Measurements from ENCODE around the gene ZCCHC7.

DNA sequence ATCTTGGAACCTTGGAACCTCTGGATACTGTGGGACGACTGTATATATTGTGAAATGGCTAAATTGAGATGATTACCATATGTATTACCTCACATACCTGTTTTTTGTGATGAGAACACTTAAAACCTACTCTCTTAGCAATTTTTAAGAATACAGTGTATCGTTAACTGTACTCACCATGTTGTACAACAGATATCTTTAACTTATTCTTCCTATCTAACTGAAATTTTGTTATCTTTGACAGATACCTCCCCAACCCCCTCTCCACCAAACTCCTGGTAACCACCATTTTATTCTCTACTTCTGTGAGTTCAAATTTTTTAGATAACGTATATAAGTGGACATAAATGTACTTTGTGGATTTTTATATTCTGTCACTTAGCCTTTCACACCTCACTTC is 126.5 kb downstream of the ZCCHC7 start:
- TF ChIP-seq, protein P1, sequence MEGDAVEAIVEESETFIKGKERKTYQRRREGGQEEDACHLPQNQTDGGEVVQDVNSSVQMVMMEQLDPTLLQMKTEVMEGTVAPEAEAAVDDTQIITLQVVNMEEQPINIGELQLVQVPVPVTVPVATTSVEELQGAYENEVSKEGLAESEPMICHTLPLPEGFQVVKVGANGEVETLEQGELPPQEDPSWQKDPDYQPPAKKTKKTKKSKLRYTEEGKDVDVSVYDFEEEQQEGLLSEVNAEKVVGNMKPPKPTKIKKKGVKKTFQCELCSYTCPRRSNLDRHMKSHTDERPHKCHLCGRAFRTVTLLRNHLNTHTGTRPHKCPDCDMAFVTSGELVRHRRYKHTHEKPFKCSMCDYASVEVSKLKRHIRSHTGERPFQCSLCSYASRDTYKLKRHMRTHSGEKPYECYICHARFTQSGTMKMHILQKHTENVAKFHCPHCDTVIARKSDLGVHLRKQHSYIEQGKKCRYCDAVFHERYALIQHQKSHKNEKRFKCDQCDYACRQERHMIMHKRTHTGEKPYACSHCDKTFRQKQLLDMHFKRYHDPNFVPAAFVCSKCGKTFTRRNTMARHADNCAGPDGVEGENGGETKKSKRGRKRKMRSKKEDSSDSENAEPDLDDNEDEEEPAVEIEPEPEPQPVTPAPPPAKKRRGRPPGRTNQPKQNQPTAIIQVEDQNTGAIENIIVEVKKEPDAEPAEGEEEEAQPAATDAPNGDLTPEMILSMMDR (IDR thresholded peaks at IDR 0.05), result no peak
- no peak for TF ChIP-seq POLR2A (IDR thresholded peaks at IDR 0.05)
